Measurements from ENCODE around the gene RASSF7.

The RASSF7 gene

DNA sequence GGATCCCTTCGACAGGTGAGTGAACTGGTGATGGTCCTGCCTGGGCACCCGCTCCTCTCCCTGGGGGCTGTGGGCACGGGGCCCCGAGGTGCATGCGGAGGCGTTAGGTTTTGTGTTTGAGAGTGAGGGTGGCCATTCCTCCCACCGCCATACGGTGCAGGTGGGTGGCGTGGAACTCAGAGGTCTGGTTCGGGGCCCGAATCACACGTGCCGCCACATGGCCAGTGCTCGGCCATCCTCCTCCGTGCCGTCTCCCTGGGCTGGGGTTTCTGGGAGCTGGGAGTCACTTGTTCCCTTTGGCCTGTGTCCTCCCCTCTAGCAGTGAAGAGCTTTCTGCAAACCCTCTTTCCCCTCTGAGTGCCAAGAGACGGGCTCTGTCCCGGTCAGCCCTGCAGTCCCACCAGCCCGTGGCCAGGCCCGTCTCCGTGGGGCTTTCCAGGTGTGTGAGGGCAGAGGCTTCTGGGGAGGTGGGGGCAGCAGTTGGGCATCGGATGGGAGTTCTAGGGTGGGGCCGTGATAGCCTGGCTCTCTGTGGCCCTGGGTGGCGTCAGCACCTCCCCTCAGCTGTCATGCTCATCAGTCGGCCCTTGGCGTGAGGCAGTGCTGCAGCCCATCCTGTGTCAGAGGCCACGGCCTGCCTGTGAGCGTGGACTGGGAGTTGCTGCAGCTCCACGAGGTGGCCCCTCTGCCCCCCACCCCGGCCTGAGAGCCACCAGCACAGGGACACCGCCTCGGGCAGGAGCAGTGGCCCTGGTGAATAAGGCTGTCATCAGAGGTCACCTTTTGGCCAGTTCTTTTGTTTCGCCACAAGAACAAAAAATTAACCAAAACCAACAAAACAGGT is 44.7 kb downstream of the RASSF7 start:
- Histone ChIP-seq H3K4me3 (IDR thresholded peaks at IDR 0.05; ENCODE audit: insufficient read depth, low read depth, low read length) (no peak overlapping the region), H3K9ac (no peak overlapping the region), H4K20me1 (ENCODE audit: insufficient read depth) (no peaks in the 10 kb centered on the region), H3K4me2 (no peak overlapping the region), H3K36me3 (ENCODE audit: insufficient read depth) (no peaks in the 10 kb centered on the region; the same call in 1 of the 2 replicates), H3K27ac (no peak overlapping the region), H2AFZ (ENCODE audit: low read depth) (no peak overlapping the region), H3K27me3 (ENCODE audit: insufficient read depth, low read depth) (no peaks in the 10 kb centered on the region), H3K4me1 (ENCODE audit: low read depth, poor library complexity, severe bottlenecking) (no peaks in the 10 kb centered on the region), H3K79me2 (ENCODE audit: insufficient read depth, low read depth) (no peaks in the 10 kb centered on the region)
- TF ChIP-seq, protein P1, sequence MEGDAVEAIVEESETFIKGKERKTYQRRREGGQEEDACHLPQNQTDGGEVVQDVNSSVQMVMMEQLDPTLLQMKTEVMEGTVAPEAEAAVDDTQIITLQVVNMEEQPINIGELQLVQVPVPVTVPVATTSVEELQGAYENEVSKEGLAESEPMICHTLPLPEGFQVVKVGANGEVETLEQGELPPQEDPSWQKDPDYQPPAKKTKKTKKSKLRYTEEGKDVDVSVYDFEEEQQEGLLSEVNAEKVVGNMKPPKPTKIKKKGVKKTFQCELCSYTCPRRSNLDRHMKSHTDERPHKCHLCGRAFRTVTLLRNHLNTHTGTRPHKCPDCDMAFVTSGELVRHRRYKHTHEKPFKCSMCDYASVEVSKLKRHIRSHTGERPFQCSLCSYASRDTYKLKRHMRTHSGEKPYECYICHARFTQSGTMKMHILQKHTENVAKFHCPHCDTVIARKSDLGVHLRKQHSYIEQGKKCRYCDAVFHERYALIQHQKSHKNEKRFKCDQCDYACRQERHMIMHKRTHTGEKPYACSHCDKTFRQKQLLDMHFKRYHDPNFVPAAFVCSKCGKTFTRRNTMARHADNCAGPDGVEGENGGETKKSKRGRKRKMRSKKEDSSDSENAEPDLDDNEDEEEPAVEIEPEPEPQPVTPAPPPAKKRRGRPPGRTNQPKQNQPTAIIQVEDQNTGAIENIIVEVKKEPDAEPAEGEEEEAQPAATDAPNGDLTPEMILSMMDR (conservative IDR thresholded peaks at IDR 0.05; ENCODE audit: low read depth, low read length) = no peak

DNA sequence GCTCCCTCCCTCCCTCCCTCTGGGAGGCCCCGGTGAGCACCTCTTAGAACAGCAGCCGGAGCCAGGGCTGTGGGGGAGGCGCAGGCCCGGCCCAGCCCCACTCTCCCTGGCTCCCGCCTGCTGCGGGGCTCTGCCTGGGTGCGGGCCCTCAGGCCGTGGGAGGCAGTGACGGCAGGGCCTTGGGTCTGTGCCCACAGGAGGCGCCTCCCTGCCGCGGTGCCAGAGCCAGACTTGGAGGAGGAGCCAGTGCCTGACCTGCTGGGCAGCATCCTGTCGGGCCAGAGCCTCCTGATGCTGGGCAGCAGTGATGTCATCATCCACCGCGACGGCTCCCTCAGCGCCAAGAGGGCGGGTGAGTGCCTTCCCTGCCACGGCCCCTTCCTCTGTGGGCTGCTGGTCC is 45.5 kb downstream of the RASSF7 start:
- TF ChIP-seq, protein P1 (conservative IDR thresholded peaks at IDR 0.05; ENCODE audit: low read depth, low read length) = no peak
- H3K4me1 ChIP-seq (ENCODE audit: low read depth, poor library complexity, severe bottlenecking) = no peaks in the 10 kb centered on the region
- no peak overlapping the region for H3K9ac ChIP-seq
- H4K20me1 ChIP-seq (ENCODE audit: insufficient read depth) = no peaks in the 10 kb centered on the region
- no peaks in the 10 kb centered on the region; the same call in 1 of the 2 replicates for H3K36me3 ChIP-seq (ENCODE audit: insufficient read depth)
- H3K27ac ChIP-seq = no peak overlapping the region
- H3K79me2 ChIP-seq (ENCODE audit: insufficient read depth, low read depth) = no peaks in the 10 kb centered on the region
- H3K4me2 ChIP-seq = no peak overlapping the region
- no peak overlapping the region for H2AFZ ChIP-seq (ENCODE audit: low read depth)
- H3K27me3 ChIP-seq (ENCODE audit: insufficient read depth, low read depth) = no peaks in the 10 kb centered on the region
- H3K4me3 ChIP-seq (IDR thresholded peaks at IDR 0.05; ENCODE audit: insufficient read depth, low read depth, low read length) = no peak overlapping the region

DNA sequence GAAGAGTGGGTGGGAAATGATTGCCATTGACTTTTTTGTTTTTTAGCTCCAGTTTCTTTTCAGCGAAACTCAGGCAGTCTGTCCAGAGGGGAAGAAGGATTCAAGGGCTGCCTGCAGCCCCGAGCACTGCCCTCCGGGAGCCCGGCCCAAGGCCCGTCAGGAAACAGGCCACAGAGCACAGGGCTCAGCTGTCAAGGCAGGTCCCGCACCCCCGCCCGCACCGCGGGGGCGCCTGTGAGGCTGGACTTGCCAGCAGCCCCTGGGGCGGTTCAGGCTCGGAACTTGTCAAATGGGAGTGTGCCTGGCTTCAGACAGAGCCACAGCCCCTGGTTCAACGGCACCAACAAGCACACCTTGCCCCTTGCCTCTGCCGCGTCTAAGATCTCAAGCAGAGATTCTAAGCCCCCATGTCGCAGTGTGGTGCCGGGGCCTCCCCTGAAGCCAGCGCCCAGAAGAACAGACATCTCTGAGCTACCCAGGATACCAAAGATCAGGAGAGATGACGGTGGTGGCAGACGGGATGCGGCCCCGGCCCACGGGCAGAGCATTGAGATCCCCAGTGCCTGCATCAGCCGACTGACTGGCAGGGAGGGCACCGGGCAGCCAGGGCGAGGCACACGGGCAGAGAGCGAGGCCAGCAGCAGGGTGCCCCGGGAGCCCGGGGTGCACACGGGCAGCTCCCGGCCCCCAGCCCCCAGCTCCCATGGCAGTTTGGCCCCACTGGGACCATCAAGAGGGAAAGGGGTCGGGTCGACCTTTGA is 46.4 kb downstream of the RASSF7 start:
- Histone ChIP-seq H3K4me2 (no peak overlapping the region), H3K79me2 (ENCODE audit: insufficient read depth, low read depth) (no peaks in the 10 kb centered on the region), H3K4me1 (ENCODE audit: low read depth, poor library complexity, severe bottlenecking) (no peaks in the 10 kb centered on the region), H3K27me3 (ENCODE audit: insufficient read depth, low read depth) (no peaks in the 10 kb centered on the region), H3K27ac (no peak overlapping the region), H3K9ac (no peak overlapping the region), H4K20me1 (ENCODE audit: insufficient read depth) (no peaks in the 10 kb centered on the region), H3K4me3 (IDR thresholded peaks at IDR 0.05; ENCODE audit: insufficient read depth, low read depth, low read length) (no peak overlapping the region), H2AFZ (ENCODE audit: low read depth) (no peak overlapping the region), H3K36me3 (ENCODE audit: insufficient read depth) (no peaks in the 10 kb centered on the region; the same call in 1 of the 2 replicates)
- TF ChIP-seq, protein P1 (conservative IDR thresholded peaks at IDR 0.05; ENCODE audit: low read depth, low read length) = no peak

DNA sequence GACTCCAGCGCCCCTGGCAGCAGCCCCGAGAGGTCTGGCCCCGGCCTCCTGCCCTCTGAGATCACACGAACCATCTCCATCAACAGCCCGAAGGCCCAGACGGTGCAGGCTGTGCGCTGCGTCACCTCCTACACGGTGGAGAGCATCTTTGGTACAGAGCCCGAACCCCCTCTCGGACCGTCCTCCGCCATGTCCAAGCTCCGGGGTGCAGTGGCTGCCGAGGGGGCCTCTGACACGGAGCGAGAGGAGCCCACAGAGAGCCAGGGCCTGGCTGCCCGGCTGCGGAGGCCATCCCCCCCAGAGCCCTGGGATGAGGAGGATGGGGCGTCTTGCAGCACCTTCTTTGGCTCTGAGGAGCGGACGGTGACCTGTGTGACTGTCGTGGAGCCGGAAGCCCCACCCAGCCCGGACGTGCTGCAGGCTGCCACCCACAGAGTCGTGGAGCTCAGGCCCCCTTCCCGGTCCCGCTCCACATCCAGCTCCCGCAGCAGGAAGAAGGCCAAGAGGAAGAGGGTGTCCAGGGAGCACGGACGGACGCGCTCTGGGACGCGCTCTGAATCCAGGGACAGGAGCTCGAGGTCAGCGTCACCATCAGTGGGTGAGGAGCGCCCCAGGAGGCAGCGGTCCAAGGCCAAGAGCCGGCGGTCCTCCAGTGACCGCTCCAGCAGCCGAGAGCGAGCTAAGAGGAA is 47.3 kb downstream of the RASSF7 start:
- H4K20me1 ChIP-seq (ENCODE audit: insufficient read depth) = no peaks in the 10 kb centered on the region
- no peak overlapping the region for H3K4me3 ChIP-seq (IDR thresholded peaks at IDR 0.05; ENCODE audit: insufficient read depth, low read depth, low read length)
- TF ChIP-seq, protein P1 (conservative IDR thresholded peaks at IDR 0.05; ENCODE audit: low read depth, low read length) = no peak
- H3K36me3 ChIP-seq (ENCODE audit: insufficient read depth) = no peaks in the 10 kb centered on the region; the same call in 1 of the 2 replicates
- H3K27ac ChIP-seq = no peak overlapping the region
- no peak overlapping the region for H3K9ac ChIP-seq
- no peak overlapping the region for H2AFZ ChIP-seq (ENCODE audit: low read depth)
- H3K4me2 ChIP-seq = no peak overlapping the region
- H3K79me2 ChIP-seq (ENCODE audit: insufficient read depth, low read depth) = no peaks in the 10 kb centered on the region
- H3K4me1 ChIP-seq (ENCODE audit: low read depth, poor library complexity, severe bottlenecking) = no peaks in the 10 kb centered on the region
- no peaks in the 10 kb centered on the region for H3K27me3 ChIP-seq (ENCODE audit: insufficient read depth, low read depth)
